MCF 10A (cell line): ENCODE data around the gene CDK3. TPM values are rescaled to one million over a fixed set of nuclear protein-coding genes. Genes with fewer than 3 reads are reported as not detected.

Experiments
- BruUV-seq: library from RNA; stranded (reverse); fragments of 400-500 nt; replicated peaks from 2 replicates; lab custom pipeline; 2021; lab: Mats Ljungman, UMichigan
- CTCF ChIA-PET: fragments of 300-600 bp; sonication (Branson Sonifier 250); formaldehyde crosslinking; extraction: SDS; loops from one replicate; lab custom pipeline; 2021; ENCODE audit warnings: antibody characterized with exemption, inconsistent platforms; lab: Yijun Ruan, JAX
- POLR2A ChIA-PET: fragments of 300-600, 350-650 bp; sonication (Branson Sonifier 250); formaldehyde crosslinking; extraction: SDS; loops from one replicate; lab custom pipeline; 2020; ENCODE audit warnings: antibody characterized with exemption, inconsistent platforms; lab: Yijun Ruan, JAX
- DNase-seq: peaks from one replicate; pipeline ENCODE4 v3.0.0-alpha.2; 2018; ENCODE audit not compliant: unreplicated experiment
- H3K27ac Mint-ChIP-seq: one replicate; pipeline ENCODE4 v1.8.0; 2022; ENCODE audit warnings: mild to moderate bottlenecking, low read depth, mixed read lengths; ENCODE audit not compliant: unreplicated experiment
- H3K27me3 Mint-ChIP-seq: one replicate; pipeline ENCODE4 v1.8.0; 2022; ENCODE audit warnings: mixed read lengths; ENCODE audit not compliant: insufficient read depth, unreplicated experiment
- H3K36me3 Mint-ChIP-seq: one replicate; pipeline ENCODE4 v1.8.0; 2022; ENCODE audit warnings: mild to moderate bottlenecking, moderate library complexity, mixed read lengths; ENCODE audit not compliant: insufficient read depth, unreplicated experiment
- H3K4me1 Mint-ChIP-seq: one replicate; pipeline ENCODE4 v1.8.0; 2022; ENCODE audit warnings: mixed read lengths; ENCODE audit not compliant: insufficient read depth, unreplicated experiment
- H3K4me3 Mint-ChIP-seq: one replicate; pipeline ENCODE4 v1.8.0; 2022; ENCODE audit warnings: mild to moderate bottlenecking, moderate library complexity, mixed read lengths; ENCODE audit not compliant: unreplicated experiment
- H3K9me3 Mint-ChIP-seq: one replicate; pipeline ENCODE4 v1.8.0; 2022; ENCODE audit warnings: mixed read lengths; ENCODE audit not compliant: unreplicated experiment
- intact Hi-C: fragments of 100-400 bp; cut with micrococcal nuclease; formaldehyde crosslinking; loops from 2 replicates; pipeline ENCODE4 v1.14.1; 2022
- total RNA-seq: library from RNA; stranded (reverse); gene quantifications from 2 replicates; pipeline ENCODE4 v1.2.3, GENCODE V29; 2022
- TF ChIP-seq, protein P1 (sequence below): fragments of 200-600 bp; IDR thresholded peaks from one replicate; pipeline ENCODE4 v1.8.0; 2022; ENCODE audit warnings: antibody characterized with exemption, mild to moderate bottlenecking; ENCODE audit not compliant: unreplicated experiment

CDK3 gene
- total RNA-seq, 1 experiment from 2014 or later, result 5.3 TPM

DNA sequence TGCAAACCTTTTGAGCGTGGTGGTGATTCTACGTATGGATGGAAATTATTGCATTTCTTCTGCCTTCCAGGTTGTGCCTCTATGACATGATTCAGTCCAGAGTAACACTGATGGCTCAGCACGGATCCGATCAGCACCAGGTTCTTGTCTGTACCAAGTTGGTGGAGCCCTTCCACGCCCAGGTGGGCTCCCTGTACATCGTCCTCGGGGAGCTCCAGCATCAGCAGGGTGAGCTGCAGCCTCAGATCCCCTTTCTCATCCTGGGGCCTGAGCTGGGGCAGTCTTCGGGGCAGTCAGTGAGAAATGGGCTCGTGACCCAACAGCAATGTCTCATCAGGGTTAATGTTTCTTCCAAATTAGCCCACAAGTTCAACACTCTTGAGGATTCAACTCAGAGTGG, 9.3 kb upstream of the CDK3 start:
- intact Hi-C loops, result no loop called here
- BruUV-seq, result no TSS peak
- Mint-ChIP-seq H3K36me3 (peaks cover 63% of the 10 kb centered on the region), H3K4me1 (peaks cover 2% of the 10 kb centered on the region), H3K27me3 (no peaks in the 10 kb centered on the region), H3K9me3 (no peaks in the 10 kb centered on the region), H3K4me3 (no peak overlapping the region), H3K27ac (no peak overlapping the region)
- no peak for DNase-seq
- ChIA-PET POLR2A (interaction anchor here (0.5 to 1.3 kb wide), 3 partner anchors 11 to 15 kb away, joined by 3 to 4 read pairs (median 4); no protein-coding TSS in a partner anchor), CTCF (interaction anchor here (0.7 kb wide), 2 partner anchors 13 to 86 kb away, joined by 3 read pairs; no protein-coding TSS in a partner anchor)
- TF ChIP-seq, protein P1, sequence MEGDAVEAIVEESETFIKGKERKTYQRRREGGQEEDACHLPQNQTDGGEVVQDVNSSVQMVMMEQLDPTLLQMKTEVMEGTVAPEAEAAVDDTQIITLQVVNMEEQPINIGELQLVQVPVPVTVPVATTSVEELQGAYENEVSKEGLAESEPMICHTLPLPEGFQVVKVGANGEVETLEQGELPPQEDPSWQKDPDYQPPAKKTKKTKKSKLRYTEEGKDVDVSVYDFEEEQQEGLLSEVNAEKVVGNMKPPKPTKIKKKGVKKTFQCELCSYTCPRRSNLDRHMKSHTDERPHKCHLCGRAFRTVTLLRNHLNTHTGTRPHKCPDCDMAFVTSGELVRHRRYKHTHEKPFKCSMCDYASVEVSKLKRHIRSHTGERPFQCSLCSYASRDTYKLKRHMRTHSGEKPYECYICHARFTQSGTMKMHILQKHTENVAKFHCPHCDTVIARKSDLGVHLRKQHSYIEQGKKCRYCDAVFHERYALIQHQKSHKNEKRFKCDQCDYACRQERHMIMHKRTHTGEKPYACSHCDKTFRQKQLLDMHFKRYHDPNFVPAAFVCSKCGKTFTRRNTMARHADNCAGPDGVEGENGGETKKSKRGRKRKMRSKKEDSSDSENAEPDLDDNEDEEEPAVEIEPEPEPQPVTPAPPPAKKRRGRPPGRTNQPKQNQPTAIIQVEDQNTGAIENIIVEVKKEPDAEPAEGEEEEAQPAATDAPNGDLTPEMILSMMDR, result no peak

DNA sequence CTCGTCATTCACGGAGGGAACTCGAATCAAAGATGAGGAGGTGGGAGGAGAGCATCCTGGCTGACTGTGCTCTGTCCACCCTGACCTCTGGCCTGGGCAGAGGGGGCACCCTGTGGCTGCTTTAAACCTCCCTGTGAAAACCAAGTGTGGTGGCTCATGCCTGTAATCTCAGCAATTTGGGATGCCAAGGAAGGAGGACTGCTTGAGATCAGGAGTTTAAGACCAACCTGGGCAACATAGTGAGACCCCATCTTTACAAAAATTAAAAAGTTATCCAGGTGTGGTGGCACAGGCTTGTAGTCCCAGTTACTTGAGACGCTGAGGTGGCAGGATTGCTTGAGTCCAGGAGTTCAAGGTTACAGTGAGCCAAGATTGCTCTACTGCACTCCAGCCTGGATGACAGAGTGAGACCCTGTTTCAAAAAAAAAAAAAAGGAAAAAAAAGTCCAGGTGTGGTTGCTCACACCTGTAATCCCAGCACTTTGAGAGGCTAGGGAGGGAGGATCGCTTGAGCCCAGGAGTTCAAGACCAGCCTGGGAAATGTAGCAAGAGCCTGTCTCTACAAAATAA, 5.8 kb upstream of the CDK3 start:
- POLR2A ChIA-PET, result no interaction called here
- no peaks in the 10 kb centered on the region for H3K9me3 Mint-ChIP-seq
- CTCF ChIA-PET, result interaction anchor here (0.6 to 0.7 kb wide), 2 partner anchors 21 to 119 kb away, joined by 3 to 5 read pairs; no protein-coding TSS in a partner anchor
- intact Hi-C loops, result no loop called here
- TF ChIP-seq, protein P1, result no peak
- H3K27ac Mint-ChIP-seq, result no peak overlapping the region
- H3K36me3 Mint-ChIP-seq, result peaks cover 57% of the 10 kb centered on the region
- BruUV-seq, result no TSS peak
- no peak overlapping the region for H3K4me3 Mint-ChIP-seq
- no peaks in the 10 kb centered on the region for H3K27me3 Mint-ChIP-seq
- H3K4me1 Mint-ChIP-seq, result peaks cover 17% of the 10 kb centered on the region
- DNase-seq, result no peak

GRCh38 chr17:75995385-75995925, 5.2 kb upstream of the CDK3 start:
- no peaks in the 10 kb centered on the region for H3K9me3 Mint-ChIP-seq
- H3K36me3 Mint-ChIP-seq, result peaks cover 52% of the 10 kb centered on the region
- no peaks in the 10 kb centered on the region for H3K27me3 Mint-ChIP-seq
- TF ChIP-seq, protein P1, result no peak
- no peak for DNase-seq
- ChIA-PET CTCF (interaction anchor here (0.5 to 1.8 kb wide), 5 partner anchors 10 to 1064 kb away, joined by 3 to 14 read pairs (median 4); no protein-coding TSS in a partner anchor), POLR2A (interaction anchor here (1.1 to 2.3 kb wide), 2 partner anchors 9 to 17 kb away, joined by 5 to 8 read pairs; partner anchors contain the start of genes ACOX1 and TEN1)
- no peak overlapping the region for H3K4me3 Mint-ChIP-seq
- no TSS peak for BruUV-seq
- no peak overlapping the region for H3K27ac Mint-ChIP-seq
- intact Hi-C loops, result no loop called here
- H3K4me1 Mint-ChIP-seq, result peaks cover 17% of the 10 kb centered on the region
